Effector memory CD8-positive, alpha-beta T cell (primary cell): ENCODE results near the gene PLOD3.

Experiments used
- ATAC-seq: fragments of 150-1000 bp; cut with Tn5 transposase; replicated peaks from 2 replicates; pipeline ENCODE4 v1.10.0; 2021; ENCODE audit warnings: mild to moderate bottlenecking, moderate library complexity
- DNase-seq, 3 experiments: peaks; one replicate each; pipeline ENCODE4 v3.0.0; 2021
- H3K27ac Mint-ChIP-seq, 2 donors: one replicate each; pipeline ENCODE4 v1.8.0; 2022; ENCODE audit warnings: mild to moderate bottlenecking in 2 of 2, mixed read lengths in 2 of 2, moderate library complexity in 2 of 2
- H3K27me3 Mint-ChIP-seq, 2 donors: one replicate each; pipeline ENCODE4 v1.8.0; 2022; ENCODE audit warnings: mixed read lengths in 2 of 2
- H3K36me3 Mint-ChIP-seq: one replicate; pipeline ENCODE4 v1.8.0; 2022; ENCODE audit warnings: mild to moderate bottlenecking, moderate library complexity, mixed read lengths; ENCODE audit not compliant: insufficient read depth
- H3K4me1 Mint-ChIP-seq, 2 donors: one replicate each; pipeline ENCODE4 v1.8.0; 2022; ENCODE audit warnings: low read depth in 2 of 2, mixed read lengths in 2 of 2
- H3K4me3 Mint-ChIP-seq, 2 donors: one replicate each; pipeline ENCODE4 v1.8.0; 2022; ENCODE audit warnings: mild to moderate bottlenecking in 2 of 2, mixed read lengths in 2 of 2, moderate library complexity in 2 of 2
- H3K9me3 Mint-ChIP-seq, 2 donors: one replicate each; pipeline ENCODE4 v1.8.0; 2022; ENCODE audit warnings: mixed read lengths in 2 of 2

Gene PLOD3

GRCh38 chr7:101243646-101244374 is 26.4 kb upstream of the PLOD3 start:
- peaks cover 34% of the 10 kb centered on the region for H3K36me3 Mint-ChIP-seq
- ATAC-seq (no peak), DNase-seq (no peak)
- H3K27ac Mint-ChIP-seq: peak overlapping the region; percentile 91 to 99
- H3K27me3 Mint-ChIP-seq: no peaks in the 10 kb centered on the region
- H3K4me3 Mint-ChIP-seq: peak overlapping the region; percentile 91 to 93
- no peaks in the 10 kb centered on the region for H3K9me3 Mint-ChIP-seq
- peaks cover 20 to 32% of the 10 kb centered on the region in 2 donors for H3K4me1 Mint-ChIP-seq

- ATAC-seq (no peak), DNase-seq (no peak)
- no peak overlapping the region for H3K4me3 Mint-ChIP-seq
- H3K27ac Mint-ChIP-seq: no peak overlapping the region
- peaks cover 35% of the 10 kb centered on the region for H3K36me3 Mint-ChIP-seq
- no peaks in the 10 kb centered on the region for H3K27me3 Mint-ChIP-seq
- no peaks in the 10 kb centered on the region for H3K9me3 Mint-ChIP-seq
- peaks cover 16 to 28% of the 10 kb centered on the region in 2 donors for H3K4me1 Mint-ChIP-seq
Measured at GRCh38 chr7:101241443-101242349, 24.3 kb upstream of the PLOD3 start.

- DNase-seq: no peak
- Mint-ChIP-seq H3K4me3 (no peak overlapping the region), H3K27ac (peak overlapping the region in 1 of 2 donors; percentile 59), H3K4me1 (peaks cover 16 to 28% of the 10 kb centered on the region in 2 donors), H3K9me3 (no peaks in the 10 kb centered on the region), H3K36me3 (peaks cover 35% of the 10 kb centered on the region), H3K27me3 (no peaks in the 10 kb centered on the region)
- ATAC-seq: no peak
Measured at GRCh38 chr7:101241015-101241363, 23.6 kb upstream of the PLOD3 start.

GRCh38 chr7:101240226-101241014 is 23.0 kb upstream of the PLOD3 start:
- no peak overlapping the region for H3K4me3 Mint-ChIP-seq
- no peak for ATAC-seq
- H3K27me3 Mint-ChIP-seq: no peaks in the 10 kb centered on the region
- peak overlapping the region in 1 of 2 donors; percentile 59 for H3K27ac Mint-ChIP-seq
- DNase-seq: no peak
- no peaks in the 10 kb centered on the region for H3K9me3 Mint-ChIP-seq
- H3K36me3 Mint-ChIP-seq: peaks cover 34% of the 10 kb centered on the region
- H3K4me1 Mint-ChIP-seq: peaks cover 12 to 24% of the 10 kb centered on the region in 2 donors

- Mint-ChIP-seq H3K36me3 (peaks cover 29% of the 10 kb centered on the region), H3K4me3 (no peak overlapping the region), H3K9me3 (no peaks in the 10 kb centered on the region), H3K27ac (no peak overlapping the region), H3K4me1 (peaks cover 7 to 19% of the 10 kb centered on the region in 2 donors), H3K27me3 (no peaks in the 10 kb centered on the region)
- ATAC-seq: no peak
- no peak for DNase-seq
Measured at GRCh38 chr7:101239951-101240220, 22.5 kb upstream of the PLOD3 start.

- no peaks in the 10 kb centered on the region for H3K27me3 Mint-ChIP-seq
- no peak overlapping the region for H3K4me3 Mint-ChIP-seq
- H3K9me3 Mint-ChIP-seq: no peaks in the 10 kb centered on the region
- H3K36me3 Mint-ChIP-seq: peaks cover 24% of the 10 kb centered on the region
- no peak for DNase-seq
- ATAC-seq: no peak
- peaks cover 5 to 14% of the 10 kb centered on the region in 2 donors for H3K4me1 Mint-ChIP-seq
- H3K27ac Mint-ChIP-seq: no peak overlapping the region
Measured at GRCh38 chr7:101239191-101239950, 22.0 kb upstream of the PLOD3 start.

GRCh38 chr7:101238226-101239182 is 21.1 kb upstream of the PLOD3 start:
- Mint-ChIP-seq H3K4me1 (peaks cover under 1 to 8% of the 10 kb centered on the region in 2 donors), H3K36me3 (peaks cover 20% of the 10 kb centered on the region), H3K4me3 (no peak overlapping the region), H3K9me3 (no peaks in the 10 kb centered on the region), H3K27me3 (no peaks in the 10 kb centered on the region), H3K27ac (no peak overlapping the region)
- ATAC-seq (no peak), DNase-seq (no peak)

GRCh38 chr7:101237206-101238067 is 20.1 kb upstream of the PLOD3 start, which contains the start of gene CLDN15:
TSS of gene CLDN15 (minus strand) at chr7:101237802. CDS start at chr7:101237581, 221 bp downstream.
- Mint-ChIP-seq H3K36me3 (peaks cover 20% of the 10 kb centered on the region), H3K27ac (no peak within 1 kb of the TSS), H3K4me1 (peaks cover 0 to 4% of the 10 kb centered on the region in 2 donors), H3K4me3 (no peak within 1 kb of the TSS), H3K27me3 (no peaks in the 10 kb centered on the region), H3K9me3 (no peaks in the 10 kb centered on the region)
- DNase-seq: no peak
- no peak for ATAC-seq

GRCh38 chr7:101236292-101236835 is 19.0 kb upstream of the PLOD3 start:
- Mint-ChIP-seq H3K27ac (no peak overlapping the region), H3K4me1 (peaks cover 0 to 4% of the 10 kb centered on the region in 2 donors), H3K9me3 (no peaks in the 10 kb centered on the region), H3K36me3 (peaks cover 21% of the 10 kb centered on the region), H3K27me3 (no peaks in the 10 kb centered on the region), H3K4me3 (no peak overlapping the region)
- ATAC-seq (no peak), DNase-seq (no peak)

GRCh38 chr7:101235522-101235921 is 18.1 kb upstream of the PLOD3 start:
- Mint-ChIP-seq H3K27me3 (no peaks in the 10 kb centered on the region), H3K4me1 (peaks cover 0 to 3% of the 10 kb centered on the region in 2 donors), H3K4me3 (no peak overlapping the region), H3K27ac (no peak overlapping the region), H3K36me3 (peaks cover 25% of the 10 kb centered on the region), H3K9me3 (no peaks in the 10 kb centered on the region)
- ATAC-seq (no peak), DNase-seq (no peak)

GRCh38 chr7:101235050-101235449 is 17.7 kb upstream of the PLOD3 start:
- no peak for ATAC-seq
- H3K27me3 Mint-ChIP-seq: no peaks in the 10 kb centered on the region
- no peak for DNase-seq
- H3K9me3 Mint-ChIP-seq: no peaks in the 10 kb centered on the region
- no peak overlapping the region for H3K27ac Mint-ChIP-seq
- no peak overlapping the region for H3K4me3 Mint-ChIP-seq
- H3K36me3 Mint-ChIP-seq: peaks cover 27% of the 10 kb centered on the region
- peaks cover 0 to 5% of the 10 kb centered on the region in 2 donors for H3K4me1 Mint-ChIP-seq
